Activated T-helper 2 cell treated with anti-CD3 and anti-CD28 coated beads, Interferon-gamma antibody, Interleukin-2, Interleukin-4, amounts not matched to agents 10 μg/mL and 5 μg/mL and 100 μg/mL, durations not matched to agents 14 hours and 24 hours and 36 hours (primary cell): ENCODE data around the gene SLITRK4. TPM values are rescaled to one million over a fixed set of nuclear protein-coding genes. Genes with fewer than 3 reads are reported as not detected.

Experiments
- DNase-seq: peaks from one replicate; pipeline ENCODE4 v3.0.0; 2021; ENCODE audit warnings: low spot score
- H3K27ac Mint-ChIP-seq: one replicate; pipeline ENCODE4 v1.8.0; 2021; ENCODE audit warnings: mixed read lengths
- H3K27me3 Mint-ChIP-seq: one replicate; pipeline ENCODE4 v1.8.0; 2021; ENCODE audit warnings: low read depth, mixed read lengths
- H3K36me3 Mint-ChIP-seq: one replicate; pipeline ENCODE4 v1.8.0; 2021; ENCODE audit warnings: low read depth, mixed read lengths
- H3K4me1 Mint-ChIP-seq: one replicate; pipeline ENCODE4 v1.8.0; 2021; ENCODE audit warnings: low read depth, mixed read lengths
- H3K4me3 Mint-ChIP-seq: one replicate; pipeline ENCODE4 v1.8.0; 2021; ENCODE audit warnings: low read depth, mild to moderate bottlenecking, moderate library complexity, mixed read lengths
- H3K9me3 Mint-ChIP-seq: one replicate; pipeline ENCODE4 v1.8.0; 2021; ENCODE audit warnings: mixed read lengths
- intact Hi-C: fragments of 100-400 bp; cut with micrococcal nuclease; formaldehyde crosslinking; loops from one replicate; pipeline ENCODE4 v1.15.1; 2023
- total RNA-seq: library from RNA; stranded (reverse); gene quantifications from 2 replicates; pipeline ENCODE4 v1.2.3, GENCODE V29; 2022

The SLITRK4 gene, protein sequence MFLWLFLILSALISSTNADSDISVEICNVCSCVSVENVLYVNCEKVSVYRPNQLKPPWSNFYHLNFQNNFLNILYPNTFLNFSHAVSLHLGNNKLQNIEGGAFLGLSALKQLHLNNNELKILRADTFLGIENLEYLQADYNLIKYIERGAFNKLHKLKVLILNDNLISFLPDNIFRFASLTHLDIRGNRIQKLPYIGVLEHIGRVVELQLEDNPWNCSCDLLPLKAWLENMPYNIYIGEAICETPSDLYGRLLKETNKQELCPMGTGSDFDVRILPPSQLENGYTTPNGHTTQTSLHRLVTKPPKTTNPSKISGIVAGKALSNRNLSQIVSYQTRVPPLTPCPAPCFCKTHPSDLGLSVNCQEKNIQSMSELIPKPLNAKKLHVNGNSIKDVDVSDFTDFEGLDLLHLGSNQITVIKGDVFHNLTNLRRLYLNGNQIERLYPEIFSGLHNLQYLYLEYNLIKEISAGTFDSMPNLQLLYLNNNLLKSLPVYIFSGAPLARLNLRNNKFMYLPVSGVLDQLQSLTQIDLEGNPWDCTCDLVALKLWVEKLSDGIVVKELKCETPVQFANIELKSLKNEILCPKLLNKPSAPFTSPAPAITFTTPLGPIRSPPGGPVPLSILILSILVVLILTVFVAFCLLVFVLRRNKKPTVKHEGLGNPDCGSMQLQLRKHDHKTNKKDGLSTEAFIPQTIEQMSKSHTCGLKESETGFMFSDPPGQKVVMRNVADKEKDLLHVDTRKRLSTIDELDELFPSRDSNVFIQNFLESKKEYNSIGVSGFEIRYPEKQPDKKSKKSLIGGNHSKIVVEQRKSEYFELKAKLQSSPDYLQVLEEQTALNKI
- total RNA-seq = not detected in 2 replicates

DNA sequence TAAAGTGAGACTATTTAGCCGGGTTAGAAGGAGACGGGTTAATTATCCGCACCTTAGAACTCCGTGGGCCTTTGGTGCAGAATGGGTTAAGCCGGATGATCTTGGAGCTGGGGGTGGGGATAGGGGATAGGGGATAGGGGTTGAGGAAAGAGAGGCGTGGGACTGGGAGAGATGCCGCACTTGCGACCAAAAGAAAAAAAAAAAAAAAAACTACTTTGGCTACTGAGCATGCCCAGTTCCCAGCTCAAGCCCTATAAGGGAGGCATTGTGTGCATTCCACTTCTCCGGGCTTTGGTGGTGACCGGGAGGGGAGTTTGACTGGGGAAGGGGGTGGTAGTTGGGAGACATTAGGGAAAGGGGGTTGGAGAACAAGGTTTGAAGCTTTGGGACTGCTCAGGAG lies at the start of gene SLITRK4:
SLITRK4 (minus strand) TSS at position 187 of the 400 bp plus-strand sequence. CDS start 4,993 bp downstream, outside the sequence.
- Mint-ChIP-seq H3K4me3 (no peak within 1 kb of the TSS), H3K4me1 (peaks cover 2% of the 10 kb centered on the region), H3K9me3 (no peaks in the 10 kb centered on the region), H3K27me3 (peaks cover 8% of the 10 kb centered on the region), H3K27ac (no peak within 1 kb of the TSS), H3K36me3 (no peaks in the 10 kb centered on the region)
- DNase-seq = no peak
- intact Hi-C loops = no loop called here

DNA sequence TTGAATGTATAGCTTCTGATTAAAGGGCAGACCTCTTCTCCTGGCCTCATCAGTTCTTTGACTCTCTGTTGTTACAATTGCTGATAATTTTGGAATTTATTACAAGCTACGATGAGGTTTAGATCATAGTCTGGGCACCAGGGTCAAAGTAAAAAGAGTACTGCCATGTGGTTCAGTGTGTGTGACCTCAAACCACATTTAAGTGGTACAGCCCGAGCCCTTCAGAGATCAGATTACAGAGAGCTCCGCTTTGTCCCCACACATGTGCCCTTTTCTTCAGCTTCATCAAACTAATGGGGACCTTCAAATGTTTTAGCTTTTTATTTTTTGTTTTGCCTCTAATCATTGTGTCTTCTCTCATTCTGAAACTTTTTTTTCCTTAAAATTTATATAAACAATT lies 47.6 kb upstream of the SLITRK4 start:
- H3K27me3 Mint-ChIP-seq = no peaks in the 10 kb centered on the region
- no peaks in the 10 kb centered on the region for H3K4me1 Mint-ChIP-seq
- intact Hi-C loops = no loop called here
- no peak overlapping the region for H3K27ac Mint-ChIP-seq
- no peak for DNase-seq
- H3K4me3 Mint-ChIP-seq = no peak overlapping the region
- no peaks in the 10 kb centered on the region for H3K36me3 Mint-ChIP-seq
- H3K9me3 Mint-ChIP-seq = peaks cover 17% of the 10 kb centered on the region

DNA sequence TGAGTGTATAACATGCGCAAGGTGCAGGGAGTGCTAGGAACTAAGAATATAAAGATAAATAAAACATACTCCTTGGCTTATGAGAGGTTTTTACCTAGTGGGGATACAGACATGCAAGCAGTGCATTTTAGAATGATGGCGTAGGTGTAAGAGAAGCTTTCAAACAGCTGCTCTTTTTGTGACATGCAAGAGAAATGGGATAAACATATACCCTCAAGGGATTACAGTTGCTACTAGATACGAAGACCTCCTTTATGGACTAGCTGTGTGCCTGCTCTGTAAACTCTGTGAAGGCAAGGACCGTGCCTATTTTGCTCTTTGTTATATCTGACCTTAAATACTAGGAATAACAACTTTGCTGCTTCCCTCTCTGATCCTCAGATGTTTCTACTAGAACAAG lies 39.0 kb upstream of the SLITRK4 start:
- Mint-ChIP-seq H3K9me3 (peaks cover 6% of the 10 kb centered on the region), H3K36me3 (no peaks in the 10 kb centered on the region), H3K27ac (no peak overlapping the region), H3K4me3 (no peak overlapping the region), H3K4me1 (no peaks in the 10 kb centered on the region), H3K27me3 (no peaks in the 10 kb centered on the region)
- intact Hi-C loops = no loop called here
- no peak for DNase-seq

DNA sequence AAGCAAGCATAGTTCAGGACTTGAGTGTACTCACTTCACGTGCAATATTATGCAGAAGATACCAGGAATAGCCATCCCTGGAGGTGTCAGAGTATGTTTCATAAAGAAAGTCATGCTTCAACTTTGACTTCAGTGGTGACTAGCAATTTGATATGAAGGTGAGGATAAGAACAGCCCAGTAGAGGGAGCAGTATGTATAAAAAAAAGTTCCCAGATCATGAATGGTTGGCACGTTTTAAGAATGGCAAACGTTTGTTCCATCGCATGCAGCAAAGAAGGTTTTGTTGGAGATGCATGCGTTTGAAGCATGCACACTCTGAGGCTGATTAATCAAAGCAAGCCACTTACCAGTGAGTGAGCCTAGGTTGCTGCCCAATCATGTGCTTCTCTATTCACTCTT lies 33.5 kb upstream of the SLITRK4 start:
- Mint-ChIP-seq H3K36me3 (no peaks in the 10 kb centered on the region), H3K4me1 (no peaks in the 10 kb centered on the region), H3K27me3 (no peaks in the 10 kb centered on the region), H3K27ac (no peak overlapping the region), H3K9me3 (peaks cover 4% of the 10 kb centered on the region), H3K4me3 (no peak overlapping the region)
- no peak for DNase-seq
- intact Hi-C loops = no loop called here

DNA sequence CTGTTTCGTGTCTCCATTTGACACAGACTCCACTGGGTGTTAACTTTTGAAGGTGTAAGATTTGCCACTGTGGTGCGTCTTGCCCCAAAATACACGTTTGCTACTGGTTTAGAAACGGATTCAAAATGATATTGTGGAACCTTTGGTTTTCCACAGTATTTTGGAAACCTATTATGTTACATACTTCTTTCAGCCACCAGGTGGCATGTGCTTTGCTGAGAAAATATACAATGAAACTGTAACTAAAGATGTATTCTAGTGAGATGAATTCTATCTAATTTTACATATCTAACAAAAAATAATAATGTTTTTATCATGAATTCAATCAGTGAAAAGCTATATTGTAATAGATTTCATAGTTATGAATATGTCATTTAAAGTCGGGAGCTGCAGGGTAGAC lies 28.4 kb upstream of the SLITRK4 start:
- Mint-ChIP-seq H3K9me3 (no peaks in the 10 kb centered on the region), H3K36me3 (no peaks in the 10 kb centered on the region), H3K27me3 (no peaks in the 10 kb centered on the region), H3K27ac (no peak overlapping the region), H3K4me3 (no peak overlapping the region), H3K4me1 (no peaks in the 10 kb centered on the region)
- no peak for DNase-seq
- intact Hi-C loops = no loop called here

DNA sequence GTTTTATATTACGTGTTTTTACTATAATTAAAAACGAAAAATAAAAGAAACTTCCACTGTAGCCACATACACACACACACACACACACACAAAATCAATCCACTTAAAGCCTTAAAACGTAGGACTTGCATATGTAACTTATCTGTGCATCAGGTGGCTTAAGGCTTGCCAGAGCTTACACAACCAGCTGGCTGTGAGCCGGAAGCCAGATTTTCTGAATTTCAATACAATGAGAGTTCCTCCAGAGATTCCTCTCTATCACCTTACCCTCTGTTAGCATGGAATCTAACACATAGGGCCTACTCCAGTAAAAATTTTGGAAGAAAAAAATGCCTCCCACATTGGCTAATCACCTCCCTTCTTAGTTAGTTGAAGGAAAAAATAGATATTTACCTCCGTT lies 27.9 kb upstream of the SLITRK4 start:
- H3K4me3 Mint-ChIP-seq = no peak overlapping the region
- H3K36me3 Mint-ChIP-seq = no peaks in the 10 kb centered on the region
- no peaks in the 10 kb centered on the region for H3K9me3 Mint-ChIP-seq
- DNase-seq = no peak
- no peaks in the 10 kb centered on the region for H3K27me3 Mint-ChIP-seq
- H3K4me1 Mint-ChIP-seq = no peaks in the 10 kb centered on the region
- intact Hi-C loops = no loop called here
- H3K27ac Mint-ChIP-seq = no peak overlapping the region

DNA sequence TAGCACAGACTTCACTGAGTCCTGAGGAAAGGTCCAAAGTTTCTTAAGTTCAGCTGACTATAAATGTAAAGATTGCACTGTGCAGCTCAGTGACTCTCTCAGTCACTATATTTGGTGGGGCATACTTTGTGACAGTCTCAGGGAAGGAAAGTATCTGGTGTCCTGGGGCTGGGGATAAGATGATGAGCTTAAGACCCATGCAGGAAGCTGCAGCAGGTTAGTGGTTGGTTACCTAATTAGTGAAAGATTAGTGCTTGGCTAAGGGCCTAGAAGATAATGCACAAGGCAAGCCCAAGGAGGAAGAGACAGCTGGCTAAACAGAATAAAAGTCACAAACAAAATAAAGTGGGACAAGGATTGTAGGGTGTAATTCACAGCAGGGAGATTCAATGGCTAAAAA lies 25.4 kb upstream of the SLITRK4 start:
- DNase-seq = no peak
- Mint-ChIP-seq H3K9me3 (no peaks in the 10 kb centered on the region), H3K4me3 (no peak overlapping the region), H3K27ac (no peak overlapping the region), H3K36me3 (no peaks in the 10 kb centered on the region), H3K4me1 (no peaks in the 10 kb centered on the region), H3K27me3 (no peaks in the 10 kb centered on the region)
- intact Hi-C loops = no loop called here

DNA sequence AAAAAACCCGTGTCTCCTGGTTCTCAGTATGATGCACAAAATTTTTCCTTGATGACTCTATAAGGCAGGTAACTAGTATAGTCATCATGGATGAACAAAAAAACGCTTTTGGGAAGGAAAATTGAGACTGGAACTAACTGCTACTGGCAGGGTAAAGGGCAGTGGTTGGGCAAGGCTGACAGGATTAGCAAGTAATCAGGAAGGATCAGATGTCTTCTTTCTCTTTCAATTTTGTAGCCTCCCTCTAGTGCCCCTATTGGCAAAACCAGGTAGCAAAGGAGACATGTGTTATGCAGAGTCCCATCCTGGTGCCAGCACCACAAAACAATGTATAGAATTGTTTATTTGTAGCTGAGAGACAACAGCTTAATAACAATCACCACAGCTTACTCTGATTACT lies 12.8 kb upstream of the SLITRK4 start:
- Mint-ChIP-seq H3K4me3 (no peak overlapping the region), H3K27ac (no peak overlapping the region), H3K36me3 (no peaks in the 10 kb centered on the region), H3K9me3 (peaks cover 3% of the 10 kb centered on the region), H3K27me3 (no peaks in the 10 kb centered on the region), H3K4me1 (no peaks in the 10 kb centered on the region)
- no peak for DNase-seq
- intact Hi-C loops = no loop called here

DNA sequence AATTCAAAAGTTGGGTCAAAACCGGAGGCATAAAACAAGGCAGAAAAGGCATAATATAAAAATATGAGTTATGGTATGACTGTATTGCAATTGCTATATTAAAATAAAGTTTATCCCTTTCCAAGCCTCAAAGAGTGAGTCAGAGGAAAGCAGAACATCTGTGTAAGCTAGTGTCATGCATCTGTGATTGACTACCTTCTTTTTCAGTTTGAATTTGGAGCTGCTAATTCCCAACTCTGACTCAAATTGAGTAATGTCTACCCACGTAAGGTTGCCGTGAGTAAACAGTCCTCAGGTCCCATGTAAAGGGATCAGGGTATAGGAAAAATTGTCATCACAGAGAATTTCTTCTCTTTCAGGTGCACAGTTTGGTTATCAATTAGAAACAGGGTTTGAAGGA lies 6.5 kb upstream of the SLITRK4 start:
- no peak overlapping the region for H3K27ac Mint-ChIP-seq
- no peaks in the 10 kb centered on the region for H3K4me1 Mint-ChIP-seq
- H3K4me3 Mint-ChIP-seq = no peak overlapping the region
- H3K9me3 Mint-ChIP-seq = no peaks in the 10 kb centered on the region
- intact Hi-C loops = no loop called here
- H3K27me3 Mint-ChIP-seq = no peaks in the 10 kb centered on the region
- H3K36me3 Mint-ChIP-seq = no peaks in the 10 kb centered on the region
- no peak for DNase-seq

DNA sequence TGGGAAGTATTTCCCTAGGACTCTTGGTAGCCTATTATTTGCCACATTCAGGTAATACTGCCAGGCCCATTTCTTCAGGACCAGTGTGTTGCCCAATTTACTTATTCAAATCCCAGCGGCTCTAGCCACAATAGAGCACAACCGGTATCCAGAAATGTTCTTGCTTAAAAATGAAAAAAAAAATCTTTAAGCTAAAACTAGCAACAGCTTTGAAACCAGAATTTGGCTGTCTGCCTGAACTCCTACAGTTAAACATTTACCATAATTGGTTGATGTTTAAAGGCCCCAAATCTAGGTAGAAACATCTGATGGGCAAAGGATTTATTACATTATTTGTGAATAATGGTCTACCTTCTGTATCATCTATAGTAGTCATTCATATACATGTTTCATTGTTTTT lies 930 bp upstream of the SLITRK4 start:
- H3K27me3 Mint-ChIP-seq = peaks cover 8% of the 10 kb centered on the region
- H3K27ac Mint-ChIP-seq = no peak overlapping the region
- intact Hi-C loops = no loop called here
- H3K36me3 Mint-ChIP-seq = no peaks in the 10 kb centered on the region
- H3K4me1 Mint-ChIP-seq = peaks cover 2% of the 10 kb centered on the region
- H3K4me3 Mint-ChIP-seq = no peak overlapping the region
- no peak for DNase-seq
- H3K9me3 Mint-ChIP-seq = no peaks in the 10 kb centered on the region

DNA sequence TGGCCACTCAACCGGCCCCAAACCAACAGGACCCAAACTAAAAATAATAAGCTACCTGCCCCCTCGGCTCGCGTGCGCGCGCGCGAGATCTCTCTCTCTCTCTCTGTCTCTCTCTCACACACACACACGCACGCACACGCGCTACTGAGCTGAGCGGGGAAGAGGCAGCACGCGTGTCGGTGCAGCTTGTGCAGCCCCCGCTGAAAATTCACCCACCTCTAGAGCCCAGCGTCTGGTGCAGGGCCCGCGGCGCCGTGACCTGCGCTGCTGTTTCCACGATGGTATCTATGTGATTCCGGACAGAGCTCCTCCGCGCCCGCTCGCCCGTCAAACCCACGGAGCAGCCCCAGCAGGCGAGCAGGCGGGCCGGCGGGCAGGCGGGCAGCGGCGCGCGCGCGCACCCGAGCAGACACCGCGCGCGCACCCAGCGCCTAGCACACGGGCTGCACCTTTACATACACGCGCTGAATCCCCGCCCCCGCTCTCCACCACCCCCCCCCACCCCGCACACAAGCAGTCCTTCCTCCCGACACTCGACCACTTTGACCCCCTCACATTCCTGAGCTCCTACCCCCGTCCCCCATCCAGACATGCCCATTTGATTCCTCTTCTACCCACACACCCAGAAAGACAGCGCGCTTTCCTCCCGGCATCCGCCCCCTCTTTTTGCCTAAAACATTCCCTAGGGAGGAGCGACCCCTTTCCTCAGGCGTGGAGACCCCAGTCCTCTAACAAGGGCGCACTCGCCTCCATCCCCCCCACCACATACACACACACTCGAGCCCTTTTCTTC lies 1.0 kb downstream of the SLITRK4 start:
- DNase-seq = no peak
- intact Hi-C loops = no loop called here
- H3K27ac Mint-ChIP-seq = no peak overlapping the region
- peaks cover 8% of the 10 kb centered on the region for H3K27me3 Mint-ChIP-seq
- H3K4me1 Mint-ChIP-seq = peaks cover 2% of the 10 kb centered on the region
- no peaks in the 10 kb centered on the region for H3K36me3 Mint-ChIP-seq
- no peaks in the 10 kb centered on the region for H3K9me3 Mint-ChIP-seq
- H3K4me3 Mint-ChIP-seq = no peak overlapping the region

DNA sequence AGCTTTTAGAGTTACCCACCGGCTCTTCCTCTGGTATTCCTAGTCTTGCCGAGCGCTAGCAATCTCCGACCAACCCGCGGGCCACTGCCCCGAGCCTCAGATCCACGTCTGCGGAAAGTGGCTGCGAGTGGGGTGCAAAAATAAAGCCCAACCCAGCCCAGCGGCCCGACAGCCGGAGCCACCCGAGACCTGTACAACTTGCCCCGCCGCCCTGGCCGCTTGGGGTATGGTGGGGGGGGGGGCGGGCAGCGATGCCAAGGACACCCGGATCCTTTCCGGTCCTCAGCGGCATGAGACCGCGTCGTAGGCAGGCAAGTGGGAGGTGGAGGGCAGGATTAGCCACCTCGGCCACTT lies 1.6 kb downstream of the SLITRK4 start:
- intact Hi-C loops = no loop called here
- H3K9me3 Mint-ChIP-seq = no peaks in the 10 kb centered on the region
- no peaks in the 10 kb centered on the region for H3K36me3 Mint-ChIP-seq

More for the DNA sequence above, 1.6 kb downstream of the SLITRK4 start:
- peaks cover 8% of the 10 kb centered on the region for H3K27me3 Mint-ChIP-seq
- peaks cover 2% of the 10 kb centered on the region for H3K4me1 Mint-ChIP-seq
- no peak for DNase-seq
- H3K27ac Mint-ChIP-seq = no peak overlapping the region
- no peak overlapping the region for H3K4me3 Mint-ChIP-seq
